Measurements from ENCODE around the gene ISYNA1. TPM values are rescaled to one million over a fixed set of nuclear protein-coding genes. Genes with fewer than 3 reads are reported as not detected.
A peak's percentile ranks its signal among the peaks of the same experiment; 100 is the strongest.

Gene ISYNA1
- total RNA-seq, 1 donor from 2014 or later, result 111 TPM

- H3K27ac Mint-ChIP-seq (ENCODE audit: unreplicated experiment), result peak overlapping the region; percentile 85
- DNase-seq, result peak; percentile 94
These were observed 8.9 kb downstream of the ISYNA1 start for GRCh38 chr19:18428787-18429674.

GRCh38 chr19:18428173-18428786 is 9.7 kb downstream of the ISYNA1 start:
- peaks cover 10% of the 10 kb centered on the region for H3K27me3 Mint-ChIP-seq (ENCODE audit: unreplicated experiment)
- H3K9me3 Mint-ChIP-seq (ENCODE audit: unreplicated experiment), result peaks cover 6% of the 10 kb centered on the region
- peak overlapping the region; percentile 94 for H3K27ac Mint-ChIP-seq (ENCODE audit: unreplicated experiment)
- DNase-seq, result peak; percentile 85
- peak overlapping the region; percentile 82 for H3K4me3 Mint-ChIP-seq (ENCODE audit: unreplicated experiment)
- peaks cover 13% of the 10 kb centered on the region for H3K4me1 Mint-ChIP-seq (ENCODE audit: low read depth, unreplicated experiment)
- H3K36me3 Mint-ChIP-seq (ENCODE audit: unreplicated experiment), result no peaks in the 10 kb centered on the region
- TF ChIP-seq CTCF (IDR thresholded peaks at IDR 0.05; ENCODE audit: partially characterized antibody, unreplicated experiment), result peak; percentile 14

More at GRCh38 chr19:18428787-18429674, 8.9 kb downstream of the ISYNA1 start:
- Mint-ChIP-seq H3K9me3 (ENCODE audit: unreplicated experiment) (peaks cover 3% of the 10 kb centered on the region), H3K4me1 (ENCODE audit: low read depth, unreplicated experiment) (peaks cover 11% of the 10 kb centered on the region), H3K4me3 (ENCODE audit: unreplicated experiment) (no peak overlapping the region), H3K27me3 (ENCODE audit: unreplicated experiment) (peaks cover 10% of the 10 kb centered on the region), H3K36me3 (ENCODE audit: unreplicated experiment) (no peaks in the 10 kb centered on the region)
- TF ChIP-seq CTCF (IDR thresholded peaks at IDR 0.05; ENCODE audit: partially characterized antibody, unreplicated experiment), result no peak

- peak overlapping the region; percentile 94 for H3K27ac Mint-ChIP-seq (ENCODE audit: unreplicated experiment)
- H3K4me1 Mint-ChIP-seq (ENCODE audit: low read depth, unreplicated experiment), result peaks cover 18% of the 10 kb centered on the region
- H3K9me3 Mint-ChIP-seq (ENCODE audit: unreplicated experiment), result peaks cover 11% of the 10 kb centered on the region
- H3K36me3 Mint-ChIP-seq (ENCODE audit: unreplicated experiment), result no peaks in the 10 kb centered on the region
- no peak overlapping the region for H3K4me3 Mint-ChIP-seq (ENCODE audit: unreplicated experiment)
- peak; percentile 34 for DNase-seq
- TF ChIP-seq CTCF (IDR thresholded peaks at IDR 0.05; ENCODE audit: partially characterized antibody, unreplicated experiment), result no peak
- peaks cover 10% of the 10 kb centered on the region for H3K27me3 Mint-ChIP-seq (ENCODE audit: unreplicated experiment)
These were observed 10.2 kb downstream of the ISYNA1 start for GRCh38 chr19:18427743-18428113.

GRCh38 chr19:18427080-18427742 is 10.7 kb downstream of the ISYNA1 start:
- peak overlapping the region; percentile 25 for H3K4me3 Mint-ChIP-seq (ENCODE audit: unreplicated experiment)
- DNase-seq, result peak; percentile 19
- no peak for TF ChIP-seq CTCF (IDR thresholded peaks at IDR 0.05; ENCODE audit: partially characterized antibody, unreplicated experiment)
- peaks cover 10% of the 10 kb centered on the region for H3K27me3 Mint-ChIP-seq (ENCODE audit: unreplicated experiment)
- peaks cover 11% of the 10 kb centered on the region for H3K9me3 Mint-ChIP-seq (ENCODE audit: unreplicated experiment)
- peak overlapping the region; percentile 94 for H3K27ac Mint-ChIP-seq (ENCODE audit: unreplicated experiment)
- H3K4me1 Mint-ChIP-seq (ENCODE audit: low read depth, unreplicated experiment), result peaks cover 20% of the 10 kb centered on the region
- no peaks in the 10 kb centered on the region for H3K36me3 Mint-ChIP-seq (ENCODE audit: unreplicated experiment)
